ENCODE data around the gene CMKLR1.

CMKLR1 gene

GRCh38 chr12:108319277-108320234, 19.6 kb downstream of the CMKLR1 start:
- DNase-seq (ENCODE audit: insufficient read length, low spot score) (no peak), FAIRE-seq (no peak)
- no peak for TF ChIP-seq POLR2A (IDR thresholded peaks at IDR 0.05; ENCODE audit: low read depth, low read length)

GRCh38 chr12:108318472-108319275, 20.4 kb downstream of the CMKLR1 start:
- no peak for DNase-seq (ENCODE audit: insufficient read length, low spot score)
- TF ChIP-seq POLR2A (IDR thresholded peaks at IDR 0.05; ENCODE audit: low read depth, low read length), result no peak
- FAIRE-seq, result no peak

- no peak for TF ChIP-seq POLR2A (IDR thresholded peaks at IDR 0.05; ENCODE audit: low read depth, low read length)
- DNase-seq (ENCODE audit: insufficient read length, low spot score) (no peak), FAIRE-seq (no peak)
Observed at GRCh38 chr12:108317308-108318234, 21.5 kb downstream of the CMKLR1 start.

GRCh38 chr12:108316176-108317086, 22.7 kb downstream of the CMKLR1 start:
- FAIRE-seq, result no peak
- DNase-seq (ENCODE audit: insufficient read length, low spot score), result no peak
- TF ChIP-seq POLR2A (IDR thresholded peaks at IDR 0.05; ENCODE audit: low read depth, low read length), result no peak

GRCh38 chr12:108315486-108316105, 23.5 kb downstream of the CMKLR1 start:
- no peak for FAIRE-seq
- DNase-seq (ENCODE audit: insufficient read length, low spot score), result no peak
- TF ChIP-seq POLR2A (IDR thresholded peaks at IDR 0.05; ENCODE audit: low read depth, low read length), result no peak

- DNase-seq (ENCODE audit: insufficient read length, low spot score) (no peak), FAIRE-seq (no peak)
- TF ChIP-seq POLR2A (IDR thresholded peaks at IDR 0.05; ENCODE audit: low read depth, low read length), result no peak
Observed at GRCh38 chr12:108313606-108314351, 25.3 kb downstream of the CMKLR1 start.

- DNase-seq (ENCODE audit: insufficient read length, low spot score) (no peak), FAIRE-seq (no peak)
- no peak for TF ChIP-seq POLR2A (IDR thresholded peaks at IDR 0.05; ENCODE audit: low read depth, low read length)
Observed at GRCh38 chr12:108313241-108313605, 25.9 kb downstream of the CMKLR1 start.

GRCh38 chr12:108312693-108313189, 26.4 kb downstream of the CMKLR1 start:
- FAIRE-seq (no peak), DNase-seq (ENCODE audit: insufficient read length, low spot score) (no peak)
- no peak for TF ChIP-seq POLR2A (IDR thresholded peaks at IDR 0.05; ENCODE audit: low read depth, low read length)

- FAIRE-seq (no peak), DNase-seq (ENCODE audit: insufficient read length, low spot score) (no peak)
- no peak for TF ChIP-seq POLR2A (IDR thresholded peaks at IDR 0.05; ENCODE audit: low read depth, low read length)
Observed at GRCh38 chr12:108312073-108312659, 26.9 kb downstream of the CMKLR1 start.

- FAIRE-seq, result no peak
Observed at GRCh38 chr12:108311605-108312004, 27.5 kb downstream of the CMKLR1 start.

GRCh38 chr12:108310489-108310888, 28.6 kb downstream of the CMKLR1 start:
- FAIRE-seq, result no peak
- DNase-seq (ENCODE audit: insufficient read length, low spot score), result no peak

More at GRCh38 chr12:108311605-108312004, 27.5 kb downstream of the CMKLR1 start:
- TF ChIP-seq POLR2A (IDR thresholded peaks at IDR 0.05; ENCODE audit: low read depth, low read length), result no peak
- no peak for DNase-seq (ENCODE audit: insufficient read length, low spot score)

More at GRCh38 chr12:108310489-108310888, 28.6 kb downstream of the CMKLR1 start:
- TF ChIP-seq POLR2A (IDR thresholded peaks at IDR 0.05; ENCODE audit: low read depth, low read length), result no peak

All from H54 (cell line).